HG02981 (cell line): ENCODE results near the gene SAT2.
A peak's percentile ranks its signal among the peaks of the same experiment; 100 is the strongest.

Experiments used
- ATAC-seq: cut with Tn5 transposase; IDR thresholded peaks from one replicate; pipeline ENCODE4 v1.9.1; 2021; ENCODE audit warnings: mild to moderate bottlenecking, moderate library complexity; ENCODE audit not compliant: unreplicated experiment

SAT2 gene

GRCh38 chr17:7592422-7593021 lies 35.1 kb downstream of the SAT2 start:
- no peak for ATAC-seq

- ATAC-seq: no peak
Measured at GRCh38 chr17:7591596-7591995, 36.0 kb downstream of the SAT2 start.

- no peak for ATAC-seq
Measured at GRCh38 chr17:7590743-7591142, 36.9 kb downstream of the SAT2 start.

GRCh38 chr17:7589891-7590691 lies 37.5 kb downstream of the SAT2 start, which contains the start of gene SOX15:
Gene SOX15, minus strand, starts transcription at chr17:7590094. Its CDS starts 418 bp downstream, at chr17:7589676.
- ATAC-seq: no peak

- ATAC-seq: no peak
Measured at GRCh38 chr17:7589204-7589868, 38.3 kb downstream of the SAT2 start.

GRCh38 chr17:7588553-7589203 lies 38.9 kb downstream of the SAT2 start:
- ATAC-seq: no peak

- ATAC-seq: no peak
Measured at GRCh38 chr17:7587420-7588151, 40.0 kb downstream of the SAT2 start.

- ATAC-seq: no peak
Measured at GRCh38 chr17:7586673-7587419, 40.8 kb downstream of the SAT2 start.

- ATAC-seq: peak; percentile 59
Measured at GRCh38 chr17:7583253-7584109, 44.1 kb downstream of the SAT2 start, which contains the start of gene MPDU1. Gene MPDU1, plus strand, starts transcription at chr17:7583852. Its CDS starts 11 bp downstream, at chr17:7583863.

- no peak for ATAC-seq
Measured at GRCh38 chr17:7582396-7583252, 45.0 kb downstream of the SAT2 start.

GRCh38 chr17:7580604-7581575 lies 46.7 kb downstream of the SAT2 start:
- ATAC-seq: no peak

- ATAC-seq: no peak
Measured at GRCh38 chr17:7579834-7580603, 47.6 kb downstream of the SAT2 start.

GRCh38 chr17:7579001-7579833 lies 48.4 kb downstream of the SAT2 start, which contains the start of gene CD68:
Gene CD68, plus strand, starts transcription at chr17:7579638. Its CDS starts 40 bp downstream, at chr17:7579678.
- ATAC-seq: peak; percentile 43

- no peak for ATAC-seq
Measured at GRCh38 chr17:7577327-7578199, 50.1 kb downstream of the SAT2 start.
